Suprapubic skin (tissue), 4 donors: Measurements from ENCODE around the gene TCP11X2. TPM values are rescaled to one million over a fixed set of nuclear protein-coding genes. Genes with fewer than 3 reads are reported as not detected.
"Not testable (repeated sequence)": the region's sequence is repeated elsewhere in the genome, so short reads cannot be mapped to it uniquely, and the experiment has no call there.

Source experiments
- DNase-seq, 2 donors: peaks; one replicate each; pipeline ENCODE4 v3.0.0-alpha.2; 2019; ENCODE audit warnings: low spot score in 2 of 2
- H3K27ac ChIP-seq: fragments of 200-600 bp; sonication (generic); one replicate; pipeline ENCODE4 v1.5.1; 2019
- H3K27me3 ChIP-seq: fragments of 200-600 bp; sonication (generic); one replicate; pipeline ENCODE4 v1.5.1; 2019
- H3K36me3 ChIP-seq: fragments of 200-600 bp; sonication (generic); one replicate; pipeline ENCODE4 v1.5.1; 2019
- H3K4me1 ChIP-seq: fragments of 200-600 bp; sonication (generic); one replicate; pipeline ENCODE4 v1.5.1; 2019
- H3K4me3 ChIP-seq: fragments of 200-600 bp; sonication (generic); one replicate; pipeline ENCODE4 v1.5.1; 2019; ENCODE audit warnings: mild to moderate bottlenecking
- H3K9me3 ChIP-seq: fragments of 200-600 bp; sonication (generic); one replicate; pipeline ENCODE4 v1.5.1; 2019
- EP300 ChIP-seq: sonication (generic); formaldehyde crosslinking; IDR thresholded peaks from one replicate; pipeline ENCODE4 v1.6.1; 2017; ENCODE audit warnings: antibody characterized with exemption
- POLR2A ChIP-seq, 2 donors: fragments of 450-650 bp; IDR thresholded peaks; one replicate each; pipeline ENCODE4 v1.6.1; 2017; ENCODE audit warnings: antibody characterized with exemption in 2 of 2, mild to moderate bottlenecking in 2 of 2, moderate library complexity in 2 of 2
- POLR2AphosphoS5 ChIP-seq, 3 donors: sonication (generic); formaldehyde crosslinking; IDR thresholded peaks; one replicate each; pipeline ENCODE4 v1.6.1; 2017; ENCODE audit warnings: antibody characterized with exemption in 3 of 3
- WGBS: methylation state at CpG from one replicate; pipeline ENCODE4 v1.1.5; 2018; 5-methylcytosine and 5-hydroxymethylcytosine counted together
- total RNA-seq, 4 donors: library from RNA; depleted of rRNA; stranded (reverse); fragments of >200 nt; gene quantifications; one replicate each; pipeline ENCODE4 v1.1.0, GENCODE V29; 2016
- TF ChIP-seq, protein P1 (sequence below), 2 donors: fragments of 200-600 bp in 1 of 2; fragments of 450-650 bp in 1 of 2; sonication (generic) in 1 of 2; IDR thresholded peaks; one replicate each; pipeline ENCODE4 v1.5.1; 2016 to 2019; ENCODE audit warnings: antibody characterized with exemption in 2 of 2, mild to moderate bottlenecking in 1 of 2, moderate library complexity in 1 of 2

The TCP11X2 gene
- not detected for total RNA-seq

DNA sequence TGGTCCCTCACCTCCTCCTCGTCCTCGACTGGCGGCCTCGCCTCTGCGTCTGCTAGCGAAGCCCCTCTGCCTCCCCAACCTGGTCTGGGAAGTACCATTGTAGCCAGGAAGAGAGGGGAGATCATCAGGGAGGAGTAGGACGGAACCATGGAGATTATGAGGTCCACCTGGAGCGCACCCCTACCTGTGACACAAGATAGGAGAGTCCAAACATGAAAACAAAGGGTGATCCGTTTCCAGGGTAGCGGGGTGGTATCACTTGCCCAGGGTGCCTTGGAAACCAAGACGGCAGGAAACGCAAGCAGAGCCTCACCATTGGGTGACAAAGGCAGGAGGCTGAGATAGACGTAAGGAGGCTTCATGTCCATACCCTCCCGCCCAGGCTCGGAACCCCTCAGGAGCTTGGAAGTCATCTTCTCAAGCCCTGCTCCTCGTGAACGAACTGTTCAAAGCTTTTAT lies at the start of gene TCP11X2:
Gene TCP11X2 (minus strand): TSS at position 51 of the 459 bp plus-strand sequence.
- not testable (repeated sequence) for H3K4me3 ChIP-seq, H3K9me3 ChIP-seq, H3K4me1 ChIP-seq, H3K27me3 ChIP-seq, H3K36me3 ChIP-seq, H3K27ac ChIP-seq, DNase-seq
- WGBS: 59% methylated on average over 7 of the region's 17 CpGs

DNA sequence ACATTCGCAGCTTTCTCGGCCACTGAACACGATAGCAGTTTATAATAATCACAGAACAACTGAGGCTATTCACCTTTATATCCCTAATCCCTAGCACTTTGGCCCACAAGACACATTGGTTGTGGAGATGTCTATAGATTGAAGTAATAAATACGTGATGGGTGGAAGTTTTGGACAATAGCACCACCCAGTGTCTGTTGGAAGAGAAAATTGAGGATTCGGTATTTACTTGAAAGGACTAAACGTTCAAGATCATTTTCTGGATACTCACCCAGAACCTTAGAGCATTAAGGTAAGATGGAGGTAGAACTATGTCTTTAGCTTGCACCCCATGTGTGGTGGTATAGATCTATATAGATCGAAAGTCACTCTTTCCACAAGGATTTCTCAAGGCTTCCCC lies 45.7 kb upstream of the TCP11X2 start:
- Histone ChIP-seq H3K4me3 (no peak overlapping the region), H3K36me3 (no peaks in the 10 kb centered on the region), H3K27me3 (no peaks in the 10 kb centered on the region), H3K4me1 (peaks cover 7% of the 10 kb centered on the region), H3K27ac (no peak overlapping the region), H3K9me3 (no peaks in the 10 kb centered on the region)
- TF ChIP-seq, protein P1, sequence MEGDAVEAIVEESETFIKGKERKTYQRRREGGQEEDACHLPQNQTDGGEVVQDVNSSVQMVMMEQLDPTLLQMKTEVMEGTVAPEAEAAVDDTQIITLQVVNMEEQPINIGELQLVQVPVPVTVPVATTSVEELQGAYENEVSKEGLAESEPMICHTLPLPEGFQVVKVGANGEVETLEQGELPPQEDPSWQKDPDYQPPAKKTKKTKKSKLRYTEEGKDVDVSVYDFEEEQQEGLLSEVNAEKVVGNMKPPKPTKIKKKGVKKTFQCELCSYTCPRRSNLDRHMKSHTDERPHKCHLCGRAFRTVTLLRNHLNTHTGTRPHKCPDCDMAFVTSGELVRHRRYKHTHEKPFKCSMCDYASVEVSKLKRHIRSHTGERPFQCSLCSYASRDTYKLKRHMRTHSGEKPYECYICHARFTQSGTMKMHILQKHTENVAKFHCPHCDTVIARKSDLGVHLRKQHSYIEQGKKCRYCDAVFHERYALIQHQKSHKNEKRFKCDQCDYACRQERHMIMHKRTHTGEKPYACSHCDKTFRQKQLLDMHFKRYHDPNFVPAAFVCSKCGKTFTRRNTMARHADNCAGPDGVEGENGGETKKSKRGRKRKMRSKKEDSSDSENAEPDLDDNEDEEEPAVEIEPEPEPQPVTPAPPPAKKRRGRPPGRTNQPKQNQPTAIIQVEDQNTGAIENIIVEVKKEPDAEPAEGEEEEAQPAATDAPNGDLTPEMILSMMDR (IDR thresholded peaks at IDR 0.05): no peak
- TF ChIP-seq POLR2A (IDR thresholded peaks at IDR 0.05) (no peak), EP300 (no peak), POLR2AphosphoS5 (IDR thresholded peaks at IDR 0.05) (no peak)
- WGBS: 51% methylated on average over 7 of the region's 7 CpGs
- DNase-seq: no peak

DNA sequence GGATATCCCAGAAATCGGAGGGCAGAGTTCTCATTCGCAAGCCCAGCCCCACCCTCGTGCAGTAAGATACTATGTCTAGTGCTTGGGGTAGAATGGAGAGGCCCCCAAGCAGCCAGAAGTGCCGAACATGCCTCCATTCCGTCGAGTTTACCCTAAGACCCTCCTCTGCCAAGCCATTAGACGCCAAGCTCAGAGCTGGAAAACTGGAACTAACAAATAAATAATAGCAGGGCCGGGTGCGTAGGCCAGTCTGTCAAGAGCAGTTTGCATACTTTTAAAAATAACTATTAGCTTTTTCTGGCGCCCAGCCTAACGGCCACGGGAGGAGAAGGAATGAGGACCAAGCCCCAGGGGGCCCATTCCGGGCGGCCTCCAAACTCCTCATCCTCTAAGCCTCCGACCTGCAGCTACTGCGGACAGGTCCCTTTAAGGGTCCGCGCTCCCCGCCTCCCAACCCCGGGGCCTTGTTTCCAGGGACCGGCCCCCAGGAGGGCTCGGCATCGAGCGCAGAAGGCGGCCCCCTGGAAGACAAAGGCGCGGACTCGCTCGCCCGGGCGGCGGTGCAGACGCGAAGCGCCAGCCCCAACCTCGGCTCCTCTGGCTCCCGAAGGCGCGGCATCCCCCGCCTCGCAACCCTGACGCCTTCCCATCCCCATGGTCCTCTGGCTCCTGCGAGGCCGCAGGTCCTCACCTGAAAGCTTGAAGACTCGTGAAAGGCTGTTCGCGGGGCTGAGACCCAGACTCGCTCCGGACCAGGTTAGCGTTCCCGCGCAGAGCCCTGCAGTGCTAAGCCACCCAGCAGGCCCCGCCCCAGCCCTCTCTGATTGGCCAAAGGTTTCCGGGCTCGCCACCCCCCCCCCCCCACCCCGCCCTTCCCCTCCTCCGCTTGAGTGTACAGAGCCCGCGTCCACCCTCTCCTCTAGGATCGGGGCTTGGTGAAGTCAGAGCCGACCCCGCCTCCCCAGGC lies 44.6 kb upstream of the TCP11X2 start, which contains the start of gene TMSB15A:
Gene TMSB15A (minus strand): TSS at position 765 of the 967 bp plus-strand sequence.
- 40% methylated on average over 35 of the region's 62 CpGs for WGBS
- H3K27ac ChIP-seq: no peak within 1 kb of the TSS

DNA sequence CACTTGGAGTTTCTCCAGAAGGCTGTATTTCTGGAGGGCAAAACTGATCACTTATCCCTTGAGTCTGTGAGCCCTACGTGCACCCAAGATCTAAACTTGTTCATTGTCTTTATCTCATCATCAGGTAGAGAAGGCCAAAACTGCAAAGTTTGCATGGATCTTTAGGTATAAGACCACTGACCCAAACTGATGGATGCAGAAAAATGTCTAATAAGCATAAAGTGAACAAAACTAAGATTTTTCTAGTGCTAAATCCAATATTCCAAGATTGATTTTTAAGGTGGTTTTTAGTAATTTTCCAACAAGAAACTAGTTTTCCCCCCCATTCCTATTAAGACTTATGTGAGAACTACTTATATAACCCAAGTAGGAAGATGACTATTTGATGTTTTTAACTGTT lies 42.9 kb upstream of the TCP11X2 start:
- Histone ChIP-seq H3K4me1 (peaks cover 7% of the 10 kb centered on the region), H3K36me3 (no peaks in the 10 kb centered on the region), H3K4me3 (no peak overlapping the region), H3K27ac (no peak overlapping the region), H3K27me3 (no peaks in the 10 kb centered on the region), H3K9me3 (no peaks in the 10 kb centered on the region)
- no peak for TF ChIP-seq EP300
- TF ChIP-seq POLR2AphosphoS5 (IDR thresholded peaks at IDR 0.05): no peak
- no peak for DNase-seq
- 87% methylated on average over 1 of the region's 1 CpG for WGBS

More for the DNA sequence above, 44.6 kb upstream of the TCP11X2 start, which contains the start of gene TMSB15A:
- TF ChIP-seq POLR2AphosphoS5 (IDR thresholded peaks at IDR 0.05) (no peak), EP300 (no peak), POLR2A (IDR thresholded peaks at IDR 0.05) (no peak)
- TF ChIP-seq, protein P1 (IDR thresholded peaks at IDR 0.05): no peak
- Histone ChIP-seq H3K4me3 (peak within 1 kb of the TSS; percentile 46), H3K4me1 (peaks cover 7% of the 10 kb centered on the region), H3K36me3 (no peaks in the 10 kb centered on the region), H3K9me3 (no peaks in the 10 kb centered on the region), H3K27me3 (no peaks in the 10 kb centered on the region)
- peak; percentile 72 for DNase-seq

DNA sequence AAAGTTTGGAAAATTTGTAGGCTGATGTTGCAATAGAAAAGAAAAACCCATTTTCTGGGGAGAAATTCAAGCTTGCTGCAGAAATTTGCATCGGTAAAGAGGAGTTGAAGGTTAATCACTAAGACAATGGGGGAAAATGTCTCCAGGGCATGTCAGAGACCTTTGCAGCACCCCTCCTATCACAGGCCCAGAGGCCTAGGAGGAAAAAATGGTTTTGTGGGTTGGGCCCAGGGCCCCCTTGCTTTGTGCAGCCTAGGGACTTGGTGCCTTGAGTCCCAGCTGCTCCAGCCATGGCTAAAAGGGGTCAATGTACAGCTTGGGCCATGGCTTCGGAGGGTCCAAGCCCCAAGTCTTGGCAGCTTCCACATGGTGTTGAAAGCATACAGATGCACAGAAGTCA lies 27.1 kb upstream of the TCP11X2 start:
- WGBS: 87% methylated on average over 2 of the region's 2 CpGs
- H3K27ac ChIP-seq: no peak overlapping the region
- H3K27me3 ChIP-seq: no peaks in the 10 kb centered on the region
- H3K36me3 ChIP-seq: no peaks in the 10 kb centered on the region
- DNase-seq: no peak
- TF ChIP-seq, protein P1 (IDR thresholded peaks at IDR 0.05): no peak
- TF ChIP-seq POLR2A (IDR thresholded peaks at IDR 0.05) (no peak), POLR2AphosphoS5 (IDR thresholded peaks at IDR 0.05) (no peak), EP300 (no peak)
- H3K4me3 ChIP-seq: no peak overlapping the region
- no peaks in the 10 kb centered on the region for H3K4me1 ChIP-seq
- H3K9me3 ChIP-seq: no peaks in the 10 kb centered on the region

DNA sequence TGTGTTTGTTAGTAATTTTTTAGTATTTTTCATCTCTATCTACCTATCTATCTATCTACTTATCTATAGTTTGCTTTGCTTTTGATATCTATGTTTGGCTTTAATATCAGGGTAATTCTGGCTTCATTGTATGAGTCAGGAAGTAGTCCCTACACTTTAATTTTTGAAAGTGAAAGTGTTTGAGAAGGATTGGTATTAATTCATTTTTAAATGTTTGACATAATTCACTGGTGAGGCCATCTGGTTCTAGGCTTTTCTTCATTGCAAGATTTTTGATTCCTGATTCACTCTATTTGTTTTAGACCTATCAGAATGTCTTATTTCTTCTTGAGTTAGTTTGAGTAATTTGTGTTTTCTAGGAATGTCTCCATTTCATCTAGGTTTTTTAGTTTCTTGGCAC lies 20.2 kb upstream of the TCP11X2 start:
- Histone ChIP-seq H3K9me3 (no peaks in the 10 kb centered on the region), H3K4me3 (no peak overlapping the region), H3K36me3 (no peaks in the 10 kb centered on the region), H3K27ac (no peak overlapping the region), H3K4me1 (no peaks in the 10 kb centered on the region), H3K27me3 (no peaks in the 10 kb centered on the region)
- no peak for DNase-seq
- TF ChIP-seq POLR2AphosphoS5 (IDR thresholded peaks at IDR 0.05) (no peak), POLR2A (IDR thresholded peaks at IDR 0.05) (no peak), EP300 (no peak)
- TF ChIP-seq, protein P1 (IDR thresholded peaks at IDR 0.05): no peak

DNA sequence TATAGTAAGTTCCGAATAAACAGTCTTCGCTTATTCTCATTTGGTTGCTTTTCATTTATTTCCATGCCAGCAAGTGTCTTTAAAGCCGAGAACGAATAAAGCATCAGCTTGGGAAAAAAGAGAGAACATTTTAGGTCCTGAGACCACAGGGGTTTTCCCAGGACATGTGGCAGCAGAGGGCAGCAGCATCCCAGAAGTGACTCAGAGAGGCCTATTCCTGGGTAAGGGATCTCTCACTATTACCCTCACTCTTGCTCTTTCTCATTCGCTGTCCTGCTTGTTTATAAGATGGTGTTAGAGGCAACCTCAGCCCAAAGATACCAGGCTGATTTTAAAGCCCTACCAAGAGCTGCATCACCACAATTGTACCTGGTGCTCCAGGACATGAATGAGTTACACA lies 7.2 kb upstream of the TCP11X2 start:
- not testable (repeated sequence) for H3K27ac ChIP-seq, H3K27me3 ChIP-seq, H3K9me3 ChIP-seq, H3K4me1 ChIP-seq, H3K4me3 ChIP-seq, DNase-seq, H3K36me3 ChIP-seq
- no CpG with 5 or more reads among the region's 5 CpGs for WGBS

DNA sequence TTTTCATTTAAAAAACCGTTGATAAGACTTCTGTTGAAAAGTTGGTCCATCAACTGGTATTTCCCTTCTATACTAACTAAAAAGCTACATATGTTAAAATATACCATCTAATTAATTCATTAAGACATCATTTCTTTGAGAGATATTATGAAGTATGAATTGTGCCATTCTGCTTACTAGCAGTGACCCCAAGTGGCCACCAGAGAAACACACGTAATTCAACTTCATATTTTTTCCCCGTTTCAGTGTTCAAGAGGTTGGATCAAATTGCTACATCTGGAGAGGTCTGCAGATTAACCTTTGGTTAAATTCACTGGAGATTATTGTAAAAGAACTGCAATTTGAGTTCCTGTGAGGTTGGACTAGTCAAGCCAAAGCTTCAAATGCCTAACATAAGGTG lies 1.4 kb downstream of the TCP11X2 start:
- not testable (repeated sequence) for H3K36me3 ChIP-seq, H3K4me3 ChIP-seq, DNase-seq, H3K27ac ChIP-seq, H3K27me3 ChIP-seq, H3K4me1 ChIP-seq, H3K9me3 ChIP-seq
- no CpG with 5 or more reads among the region's 3 CpGs for WGBS

DNA sequence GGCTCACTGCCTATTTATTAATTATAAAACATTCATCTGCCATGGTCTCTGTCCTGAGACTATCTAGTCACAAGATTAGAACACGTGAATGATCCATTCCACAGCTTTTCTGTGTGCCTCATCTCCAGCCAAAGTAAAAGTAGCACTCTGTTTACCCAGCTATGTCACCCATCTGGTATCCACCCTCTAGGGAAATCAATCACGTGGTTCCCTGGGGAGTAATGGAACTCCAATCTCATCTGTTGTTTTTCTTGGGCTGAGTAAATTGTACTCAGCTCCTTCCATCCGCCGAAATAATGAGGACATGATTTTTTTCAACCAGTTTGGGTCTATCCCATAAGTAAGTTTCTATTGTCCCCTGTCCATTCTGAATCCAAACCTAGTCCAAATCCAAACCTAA lies 13.0 kb downstream of the TCP11X2 start:
- H3K27me3 ChIP-seq, H3K4me3 ChIP-seq, DNase-seq, H3K9me3 ChIP-seq, H3K4me1 ChIP-seq, H3K36me3 ChIP-seq, H3K27ac ChIP-seq: not testable (repeated sequence)
- WGBS: no CpG with 5 or more reads among the region's 4 CpGs
